ENCODE measurements around the gene PAPOLG.

- TF ChIP-seq, protein P1, sequence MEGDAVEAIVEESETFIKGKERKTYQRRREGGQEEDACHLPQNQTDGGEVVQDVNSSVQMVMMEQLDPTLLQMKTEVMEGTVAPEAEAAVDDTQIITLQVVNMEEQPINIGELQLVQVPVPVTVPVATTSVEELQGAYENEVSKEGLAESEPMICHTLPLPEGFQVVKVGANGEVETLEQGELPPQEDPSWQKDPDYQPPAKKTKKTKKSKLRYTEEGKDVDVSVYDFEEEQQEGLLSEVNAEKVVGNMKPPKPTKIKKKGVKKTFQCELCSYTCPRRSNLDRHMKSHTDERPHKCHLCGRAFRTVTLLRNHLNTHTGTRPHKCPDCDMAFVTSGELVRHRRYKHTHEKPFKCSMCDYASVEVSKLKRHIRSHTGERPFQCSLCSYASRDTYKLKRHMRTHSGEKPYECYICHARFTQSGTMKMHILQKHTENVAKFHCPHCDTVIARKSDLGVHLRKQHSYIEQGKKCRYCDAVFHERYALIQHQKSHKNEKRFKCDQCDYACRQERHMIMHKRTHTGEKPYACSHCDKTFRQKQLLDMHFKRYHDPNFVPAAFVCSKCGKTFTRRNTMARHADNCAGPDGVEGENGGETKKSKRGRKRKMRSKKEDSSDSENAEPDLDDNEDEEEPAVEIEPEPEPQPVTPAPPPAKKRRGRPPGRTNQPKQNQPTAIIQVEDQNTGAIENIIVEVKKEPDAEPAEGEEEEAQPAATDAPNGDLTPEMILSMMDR (IDR thresholded peaks at IDR 0.05; ENCODE audit: low read depth, low read length) = no peak
- no peak for TF ChIP-seq POLR2A (IDR thresholded peaks at IDR 0.05; ENCODE audit: extremely low read depth, insufficient read length)
- no peak for TF ChIP-seq MYC (IDR thresholded peaks at IDR 0.05; ENCODE audit: low read depth, low read length)
Measured at GRCh38 chr2:60708630-60709320, 47.3 kb upstream of the PAPOLG start.
